ENCODE measurements around the gene PRRG3.

Gene PRRG3

DNA sequence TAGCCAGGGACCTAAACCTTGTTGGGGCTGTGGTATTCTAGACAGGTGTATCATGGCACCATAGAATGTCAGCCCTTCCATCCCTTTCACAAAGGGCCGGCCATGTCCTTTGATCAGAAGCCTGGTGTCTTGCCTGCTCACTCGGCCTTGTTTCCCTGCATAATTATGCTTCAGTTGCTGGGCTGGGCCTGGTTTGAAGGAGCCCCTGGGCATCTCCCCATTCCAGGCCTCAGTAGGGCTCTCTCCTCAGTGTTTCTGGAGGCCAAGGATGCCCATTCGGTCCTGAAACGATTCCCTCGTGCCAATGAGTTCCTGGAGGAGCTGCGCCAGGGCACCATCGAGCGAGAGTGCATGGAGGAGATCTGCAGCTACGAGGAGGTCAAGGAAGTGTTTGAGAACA, 4.5 kb downstream of the PRRG3 start:
- H3K4me3 ChIP-seq (ENCODE audit: low read depth, low read length): no peak overlapping the region
- TF ChIP-seq, protein P1, sequence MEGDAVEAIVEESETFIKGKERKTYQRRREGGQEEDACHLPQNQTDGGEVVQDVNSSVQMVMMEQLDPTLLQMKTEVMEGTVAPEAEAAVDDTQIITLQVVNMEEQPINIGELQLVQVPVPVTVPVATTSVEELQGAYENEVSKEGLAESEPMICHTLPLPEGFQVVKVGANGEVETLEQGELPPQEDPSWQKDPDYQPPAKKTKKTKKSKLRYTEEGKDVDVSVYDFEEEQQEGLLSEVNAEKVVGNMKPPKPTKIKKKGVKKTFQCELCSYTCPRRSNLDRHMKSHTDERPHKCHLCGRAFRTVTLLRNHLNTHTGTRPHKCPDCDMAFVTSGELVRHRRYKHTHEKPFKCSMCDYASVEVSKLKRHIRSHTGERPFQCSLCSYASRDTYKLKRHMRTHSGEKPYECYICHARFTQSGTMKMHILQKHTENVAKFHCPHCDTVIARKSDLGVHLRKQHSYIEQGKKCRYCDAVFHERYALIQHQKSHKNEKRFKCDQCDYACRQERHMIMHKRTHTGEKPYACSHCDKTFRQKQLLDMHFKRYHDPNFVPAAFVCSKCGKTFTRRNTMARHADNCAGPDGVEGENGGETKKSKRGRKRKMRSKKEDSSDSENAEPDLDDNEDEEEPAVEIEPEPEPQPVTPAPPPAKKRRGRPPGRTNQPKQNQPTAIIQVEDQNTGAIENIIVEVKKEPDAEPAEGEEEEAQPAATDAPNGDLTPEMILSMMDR (IDR thresholded peaks at IDR 0.05; ENCODE audit: control insufficient read depth, extremely low read depth, insufficient read depth): no peak
- DNase-seq (ENCODE audit: low read depth): no peak

DNA sequence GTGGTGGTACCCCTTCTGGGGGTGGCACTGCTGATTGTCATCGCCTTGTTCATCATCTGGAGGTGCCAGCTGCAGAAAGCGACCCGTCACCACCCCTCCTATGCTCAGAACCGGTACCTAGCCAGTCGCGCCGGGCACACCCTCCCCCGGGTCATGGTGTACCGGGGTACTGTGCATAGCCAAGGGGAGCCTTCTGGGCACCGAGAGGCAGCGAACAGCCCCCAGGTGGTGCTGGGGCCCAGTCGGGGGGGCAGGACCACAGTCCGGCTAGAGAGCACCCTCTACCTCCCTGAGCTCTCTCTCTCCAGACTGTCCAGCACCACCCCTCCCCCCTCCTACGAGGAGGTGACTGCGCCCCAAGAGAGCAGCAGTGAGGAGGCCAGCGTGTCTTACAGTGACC, 5.3 kb downstream of the PRRG3 start:
- TF ChIP-seq, protein P1 (IDR thresholded peaks at IDR 0.05; ENCODE audit: control insufficient read depth, extremely low read depth, insufficient read depth): no peak
- H3K4me3 ChIP-seq (ENCODE audit: low read depth, low read length): no peak overlapping the region
- DNase-seq (ENCODE audit: low read depth): no peak

DNA sequence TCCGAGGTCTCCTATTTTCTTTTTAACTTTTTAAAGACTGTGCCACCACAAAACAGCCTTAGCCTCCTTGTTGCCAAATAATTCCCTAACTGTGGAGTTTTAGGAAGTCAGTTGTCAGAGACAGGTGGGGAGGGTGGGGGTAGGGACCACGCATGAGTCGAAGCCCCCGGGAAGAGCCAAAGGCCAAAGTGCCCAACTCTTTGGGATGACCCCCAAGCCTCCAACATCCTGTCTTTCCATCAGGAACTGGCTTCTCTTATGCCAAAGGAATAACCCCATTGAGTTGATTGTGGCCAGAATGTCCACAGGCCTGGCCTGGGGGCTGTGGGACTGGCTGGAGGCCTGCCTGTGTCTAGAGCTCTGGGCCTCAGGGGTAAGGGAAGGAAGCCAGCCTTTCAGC, 5.8 kb downstream of the PRRG3 start:
- H3K4me3 ChIP-seq (ENCODE audit: low read depth, low read length): no peak overlapping the region
- DNase-seq (ENCODE audit: low read depth): no peak
- TF ChIP-seq, protein P1 (IDR thresholded peaks at IDR 0.05; ENCODE audit: control insufficient read depth, extremely low read depth, insufficient read depth): no peak

DNA sequence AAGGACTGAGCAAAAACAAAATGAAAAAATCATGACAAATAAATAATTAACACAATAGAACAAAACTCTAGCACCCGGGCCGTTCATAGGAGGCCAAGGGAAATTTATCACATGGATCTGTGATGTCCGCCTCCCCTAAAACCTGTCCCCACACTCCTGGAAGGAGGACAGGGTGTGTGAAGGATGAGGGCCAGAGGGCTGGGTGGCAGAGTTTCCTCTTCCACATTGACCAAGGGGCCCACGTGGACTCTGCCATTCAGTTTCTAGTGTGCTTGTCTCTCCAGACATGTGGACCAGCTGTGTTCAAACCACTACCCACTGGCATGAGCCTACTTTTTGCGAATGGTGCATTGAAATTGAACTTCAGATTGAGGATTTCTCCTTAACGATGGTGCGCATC, 6.3 kb downstream of the PRRG3 start:
- H3K4me3 ChIP-seq (ENCODE audit: low read depth, low read length): no peak overlapping the region
- TF ChIP-seq, protein P1 (IDR thresholded peaks at IDR 0.05; ENCODE audit: control insufficient read depth, extremely low read depth, insufficient read depth): no peak
- no peak for DNase-seq (ENCODE audit: low read depth)

DNA sequence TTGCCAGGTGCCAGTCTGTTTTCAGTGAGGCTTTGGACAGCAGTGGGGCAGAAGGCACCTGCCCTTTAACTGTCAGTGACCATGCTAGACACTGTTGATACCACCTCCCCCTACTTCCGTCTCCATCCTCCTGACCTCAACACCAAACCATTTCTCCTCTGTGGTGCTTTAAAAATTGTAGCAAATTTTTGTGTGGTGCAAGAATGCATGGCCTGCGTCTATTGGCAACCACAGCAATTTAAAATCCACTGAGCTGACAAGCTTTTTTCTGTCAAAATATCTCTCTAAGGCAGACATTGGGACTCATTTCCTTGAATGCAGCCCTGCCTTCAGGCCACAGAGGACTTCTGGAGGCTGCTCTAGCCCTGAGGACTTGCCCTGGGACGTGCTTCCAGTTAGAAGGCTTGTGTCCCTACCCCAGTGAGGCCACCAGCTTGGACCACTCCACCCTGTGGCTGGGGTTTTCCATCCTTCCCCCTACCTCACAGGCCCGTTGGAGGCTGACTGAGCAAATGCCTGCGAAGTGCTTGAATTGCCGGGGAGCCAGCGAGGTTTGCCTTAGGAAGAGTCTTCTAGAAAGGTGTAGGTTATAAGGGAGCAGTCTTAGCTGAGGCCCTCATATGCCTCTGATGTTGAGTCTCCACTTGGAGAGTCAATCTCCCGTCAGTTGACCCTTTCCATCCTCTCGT, 6.9 kb downstream of the PRRG3 start:
- no peak for DNase-seq (ENCODE audit: low read depth)
- TF ChIP-seq, protein P1 (IDR thresholded peaks at IDR 0.05; ENCODE audit: control insufficient read depth, extremely low read depth, insufficient read depth): no peak
- no peak overlapping the region for H3K4me3 ChIP-seq (ENCODE audit: low read depth, low read length)

DNA sequence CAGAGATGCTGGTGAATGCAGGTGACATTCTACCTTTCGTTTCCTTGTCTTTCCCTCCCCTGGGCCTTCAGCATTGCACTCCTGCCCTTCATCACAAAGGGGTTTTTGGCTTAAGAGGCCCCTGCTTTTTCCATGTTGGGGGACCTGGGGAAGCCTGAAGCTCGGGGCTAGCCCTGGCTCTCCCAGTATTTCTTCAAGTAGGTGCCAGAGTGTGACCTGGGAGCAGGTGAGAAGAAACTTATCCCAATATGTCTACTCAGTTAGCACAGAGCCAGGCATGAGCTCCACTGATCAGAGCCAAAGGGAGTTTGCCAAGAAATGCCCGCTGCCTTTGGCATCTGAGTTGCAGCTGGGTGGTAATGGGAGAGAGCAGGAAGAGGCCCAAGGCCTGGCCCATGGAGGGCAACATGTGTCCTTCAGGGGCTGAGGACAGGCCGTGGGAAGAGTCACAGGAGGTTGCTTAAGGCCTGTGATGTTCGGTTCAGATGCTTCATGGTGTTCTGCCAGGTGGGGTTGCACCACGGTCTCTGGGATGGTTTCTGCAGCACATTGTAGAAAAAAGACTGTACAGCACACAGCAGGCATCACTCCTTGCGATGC, 7.6 kb downstream of the PRRG3 start:
- H3K4me3 ChIP-seq (ENCODE audit: low read depth, low read length): no peak overlapping the region
- DNase-seq (ENCODE audit: low read depth): no peak
- TF ChIP-seq, protein P1 (IDR thresholded peaks at IDR 0.05; ENCODE audit: control insufficient read depth, extremely low read depth, insufficient read depth): no peak

DNA sequence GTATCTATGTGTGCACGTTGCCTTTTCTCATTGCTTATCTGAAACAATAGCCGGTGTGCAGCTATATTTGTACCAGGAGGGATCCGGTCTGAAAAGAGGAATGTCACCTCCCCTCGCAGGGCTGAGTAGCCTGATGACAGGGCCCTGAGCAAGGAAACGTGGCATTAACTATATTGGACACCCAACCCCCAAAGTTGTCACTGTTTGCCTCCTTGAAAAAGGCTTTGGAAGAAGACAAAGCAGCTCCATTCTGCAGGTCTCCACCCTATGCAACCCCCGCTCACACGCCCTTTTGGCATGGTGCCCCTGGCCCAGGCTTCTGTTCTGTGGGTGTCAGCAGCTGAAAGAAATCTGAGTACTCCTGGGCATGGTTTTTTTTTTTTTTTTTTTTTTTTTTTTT, 8.2 kb downstream of the PRRG3 start:
- no peak overlapping the region for H3K4me3 ChIP-seq (ENCODE audit: low read depth, low read length)
- TF ChIP-seq, protein P1 (IDR thresholded peaks at IDR 0.05; ENCODE audit: control insufficient read depth, extremely low read depth, insufficient read depth): no peak
- no peak for DNase-seq (ENCODE audit: low read depth)

Measured in LNCaP clone FGC (cell line).